ENCODE data around the gene IRF2. TPM values are rescaled to one million over a fixed set of nuclear protein-coding genes. Genes with fewer than 3 reads are reported as not detected.
"Not testable (repeated sequence)": the region's sequence is repeated elsewhere in the genome, so short reads cannot be mapped to it uniquely, and the experiment has no call there.

Gene IRF2
- total and polyA plus RNA-seq, 2 experiments from 2014 or later, result 4.0 to 12.0 TPM

DNA sequence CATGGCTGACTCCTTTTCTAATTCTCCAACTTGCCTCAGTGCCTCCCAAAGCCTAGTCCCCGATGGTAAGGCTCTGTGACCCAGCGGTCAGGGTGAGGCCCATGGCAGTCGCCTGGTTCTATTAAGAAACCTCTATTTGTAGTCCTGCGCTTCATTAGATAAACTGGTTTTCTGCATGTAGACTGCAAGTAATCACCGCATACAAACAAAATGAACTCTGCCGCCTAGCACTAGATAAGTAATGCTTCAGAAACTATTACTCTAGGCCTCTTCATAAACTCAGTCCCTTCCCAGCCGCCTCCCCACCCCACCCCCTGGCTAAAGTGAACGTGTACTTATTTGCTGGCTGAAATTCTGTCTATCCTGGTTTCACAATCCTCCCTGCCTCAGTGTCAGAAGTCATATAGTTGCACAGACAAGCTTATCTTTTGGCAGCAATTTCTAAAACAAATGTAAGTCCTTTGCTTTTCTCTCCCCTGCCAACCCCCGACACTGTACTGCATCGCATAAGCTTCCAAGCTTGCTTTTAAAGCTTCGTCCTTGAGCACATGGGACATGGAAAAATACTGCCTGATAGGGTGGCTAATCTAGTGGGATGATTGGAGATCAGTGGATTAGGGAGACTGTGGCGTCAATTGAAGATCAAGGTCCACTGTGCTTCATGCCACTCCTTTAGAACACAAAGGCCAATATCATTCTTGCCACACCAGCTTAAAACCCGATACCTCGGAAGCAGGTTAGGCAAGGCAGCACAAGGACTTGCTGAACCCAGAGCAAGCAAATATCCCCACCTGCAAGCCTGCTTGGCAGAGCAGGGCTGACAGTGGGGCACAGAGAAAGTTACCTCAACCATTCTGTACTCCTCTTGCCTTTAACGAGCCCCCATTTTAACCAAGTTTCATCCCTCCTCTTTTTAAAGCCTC, 125.8 kb downstream of the IRF2 start:
- no peaks in the 10 kb centered on the region for H3K36me3 ChIP-seq
- TF ChIP-seq, protein P1, sequence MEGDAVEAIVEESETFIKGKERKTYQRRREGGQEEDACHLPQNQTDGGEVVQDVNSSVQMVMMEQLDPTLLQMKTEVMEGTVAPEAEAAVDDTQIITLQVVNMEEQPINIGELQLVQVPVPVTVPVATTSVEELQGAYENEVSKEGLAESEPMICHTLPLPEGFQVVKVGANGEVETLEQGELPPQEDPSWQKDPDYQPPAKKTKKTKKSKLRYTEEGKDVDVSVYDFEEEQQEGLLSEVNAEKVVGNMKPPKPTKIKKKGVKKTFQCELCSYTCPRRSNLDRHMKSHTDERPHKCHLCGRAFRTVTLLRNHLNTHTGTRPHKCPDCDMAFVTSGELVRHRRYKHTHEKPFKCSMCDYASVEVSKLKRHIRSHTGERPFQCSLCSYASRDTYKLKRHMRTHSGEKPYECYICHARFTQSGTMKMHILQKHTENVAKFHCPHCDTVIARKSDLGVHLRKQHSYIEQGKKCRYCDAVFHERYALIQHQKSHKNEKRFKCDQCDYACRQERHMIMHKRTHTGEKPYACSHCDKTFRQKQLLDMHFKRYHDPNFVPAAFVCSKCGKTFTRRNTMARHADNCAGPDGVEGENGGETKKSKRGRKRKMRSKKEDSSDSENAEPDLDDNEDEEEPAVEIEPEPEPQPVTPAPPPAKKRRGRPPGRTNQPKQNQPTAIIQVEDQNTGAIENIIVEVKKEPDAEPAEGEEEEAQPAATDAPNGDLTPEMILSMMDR (IDR thresholded peaks at IDR 0.05; ENCODE audit: low read depth, low read length), result no peak
- no peak overlapping the region for H3K4me3 ChIP-seq
- no peaks in the 10 kb centered on the region for H3K9me3 ChIP-seq (ENCODE audit: low read depth)
- no peaks in the 10 kb centered on the region for H3K27me3 ChIP-seq
- DNase-seq (ENCODE audit: low read depth in 1 of 2, low spot score in 1 of 2), result peak in 1 of 2 donors; percentile 94
- H3K27ac ChIP-seq, result no peak overlapping the region
- peaks cover 30% of the 10 kb centered on the region for H3K4me1 ChIP-seq (ENCODE audit: low read depth)

DNA sequence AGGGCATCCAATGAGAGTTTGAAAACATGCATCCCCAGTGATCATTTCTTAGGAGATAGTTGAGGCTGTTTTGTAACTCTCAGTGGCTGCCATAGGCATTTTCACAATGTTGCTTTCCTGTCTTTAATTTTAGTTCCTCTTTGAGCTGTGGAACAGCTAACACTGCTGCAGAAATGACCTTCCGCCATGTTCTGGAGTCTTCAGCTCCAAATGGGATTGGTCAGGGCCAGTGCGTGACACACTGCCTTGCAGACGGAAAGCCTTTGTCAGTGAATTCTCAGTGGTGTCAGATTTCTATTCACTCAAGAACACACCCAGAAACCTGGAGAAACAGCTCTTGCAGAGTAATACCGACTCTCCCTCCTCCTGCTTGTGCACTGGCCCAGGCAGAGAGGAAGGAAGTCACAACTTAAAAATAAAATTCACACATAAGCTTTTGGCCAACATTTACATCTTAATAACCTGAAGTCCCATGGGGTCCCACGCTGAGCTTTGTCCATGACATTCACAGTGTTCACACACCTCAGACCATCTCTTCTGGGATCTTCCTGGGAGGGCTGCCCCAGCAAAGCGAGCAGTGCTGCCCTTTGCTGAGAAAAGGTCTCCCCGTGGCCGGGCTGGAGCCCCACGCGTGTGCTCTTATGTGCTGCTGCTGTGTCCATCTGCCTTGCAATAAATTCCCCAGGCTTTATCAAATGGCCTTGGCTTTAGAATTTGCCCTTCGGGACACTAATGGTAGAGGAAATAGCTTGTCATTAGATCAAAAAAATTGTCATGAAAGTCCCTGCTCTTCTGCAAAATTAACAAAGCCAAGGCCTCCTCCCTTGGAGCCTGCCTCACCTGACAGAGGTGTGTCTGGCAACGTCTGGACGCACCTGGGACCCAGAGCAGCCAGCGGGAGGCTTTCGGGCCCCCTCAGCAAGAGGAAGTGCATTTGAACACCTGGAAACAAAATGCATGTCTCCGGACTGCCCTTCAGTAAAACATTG, 126.8 kb downstream of the IRF2 start:
- Histone ChIP-seq H3K4me1 (ENCODE audit: low read depth) (peaks cover 33% of the 10 kb centered on the region), H3K4me3 (no peak overlapping the region), H3K27ac (peak overlapping the region; percentile 55), H3K36me3 (no peaks in the 10 kb centered on the region), H3K27me3 (no peaks in the 10 kb centered on the region), H3K9me3 (ENCODE audit: low read depth) (no peaks in the 10 kb centered on the region)
- DNase-seq (ENCODE audit: low read depth in 1 of 2, low spot score in 1 of 2), result peak; percentile 60 to 68
- TF ChIP-seq, protein P1 (IDR thresholded peaks at IDR 0.05; ENCODE audit: low read depth, low read length), result no peak

DNA sequence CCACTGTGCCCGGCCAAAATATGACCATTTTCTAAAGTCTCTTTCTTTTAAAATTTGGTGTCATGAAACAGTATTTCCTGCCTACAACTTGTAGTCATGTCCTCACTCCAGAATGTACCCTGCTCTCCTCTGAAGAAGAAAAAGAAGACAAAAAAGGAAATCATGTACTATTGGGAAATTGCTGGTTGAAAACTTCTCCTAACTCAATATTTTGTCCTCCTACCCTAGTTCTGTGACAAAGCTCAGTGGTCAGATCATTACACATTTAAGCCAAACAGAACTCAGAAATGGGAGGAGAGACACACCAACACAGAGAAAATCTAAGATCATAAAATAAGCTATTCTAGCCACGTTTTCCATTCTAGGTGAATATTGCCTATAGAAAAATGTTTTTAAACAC, 127.7 kb downstream of the IRF2 start:
- DNase-seq (ENCODE audit: low read depth in 1 of 2, low spot score in 1 of 2), result no peak
- peaks cover 33% of the 10 kb centered on the region for H3K4me1 ChIP-seq (ENCODE audit: low read depth)
- no peak overlapping the region for H3K27ac ChIP-seq
- TF ChIP-seq, protein P1 (IDR thresholded peaks at IDR 0.05; ENCODE audit: low read depth, low read length), result no peak
- no peaks in the 10 kb centered on the region for H3K36me3 ChIP-seq
- no peaks in the 10 kb centered on the region for H3K9me3 ChIP-seq (ENCODE audit: low read depth)
- no peaks in the 10 kb centered on the region for H3K27me3 ChIP-seq
- no peak overlapping the region for H3K4me3 ChIP-seq

DNA sequence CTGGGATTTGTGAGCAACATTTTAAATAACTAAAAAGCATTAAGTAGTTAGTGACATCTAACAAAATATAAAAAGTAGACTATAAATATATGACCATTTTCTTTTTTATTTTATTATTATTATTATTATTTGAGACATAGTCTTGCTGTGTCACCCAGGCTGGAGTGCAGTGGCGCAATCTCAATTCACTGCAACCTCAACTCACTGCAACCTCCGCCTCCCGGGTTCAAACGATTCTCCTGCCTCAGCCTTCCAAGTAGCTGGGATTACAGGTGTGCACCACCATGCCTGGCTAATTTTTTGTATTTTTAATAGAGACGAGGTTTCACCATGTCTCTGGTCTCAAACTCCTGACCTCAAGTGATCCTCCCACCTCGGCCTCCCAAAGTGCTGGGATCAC, 128.1 kb downstream of the IRF2 start:
- H3K9me3 ChIP-seq (ENCODE audit: low read depth); H3K27ac ChIP-seq; H3K27me3 ChIP-seq; H3K36me3 ChIP-seq; H3K4me3 ChIP-seq; DNase-seq (ENCODE audit: low read depth in 1 of 2, low spot score in 1 of 2): not testable (repeated sequence)
- H3K4me1 ChIP-seq (ENCODE audit: low read depth), result peaks cover 33% of the 10 kb centered on the region

DNA sequence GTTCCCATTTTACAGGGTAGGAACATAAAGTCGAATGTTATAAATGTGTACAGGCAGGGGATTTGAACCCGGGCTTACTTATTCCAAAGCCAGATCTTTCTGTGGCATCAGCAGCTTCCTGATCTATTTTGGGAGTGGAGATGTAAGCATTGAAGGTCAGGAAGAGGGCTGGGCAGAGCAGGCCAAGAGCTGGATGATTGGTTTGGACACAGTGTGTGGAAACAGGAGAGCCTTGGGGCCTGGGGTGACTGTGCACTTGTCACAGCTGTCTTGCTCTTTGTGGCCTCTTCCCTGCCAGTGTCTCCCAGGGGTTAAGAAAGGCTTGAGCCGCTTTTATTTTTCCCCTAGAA, 128.8 kb downstream of the IRF2 start:
- peaks cover 33% of the 10 kb centered on the region for H3K4me1 ChIP-seq (ENCODE audit: low read depth)
- peak overlapping the region; percentile 24 for H3K27ac ChIP-seq
- no peaks in the 10 kb centered on the region for H3K36me3 ChIP-seq
- peak in 1 of 2 donors; percentile 25 for DNase-seq (ENCODE audit: low read depth in 1 of 2, low spot score in 1 of 2)
- TF ChIP-seq, protein P1 (IDR thresholded peaks at IDR 0.05; ENCODE audit: low read depth, low read length), result no peak
- H3K9me3 ChIP-seq (ENCODE audit: low read depth), result no peaks in the 10 kb centered on the region
- H3K4me3 ChIP-seq, result no peak overlapping the region
- no peaks in the 10 kb centered on the region for H3K27me3 ChIP-seq
